ENCODE results near the gene MMP15.

MMP15 gene

DNA sequence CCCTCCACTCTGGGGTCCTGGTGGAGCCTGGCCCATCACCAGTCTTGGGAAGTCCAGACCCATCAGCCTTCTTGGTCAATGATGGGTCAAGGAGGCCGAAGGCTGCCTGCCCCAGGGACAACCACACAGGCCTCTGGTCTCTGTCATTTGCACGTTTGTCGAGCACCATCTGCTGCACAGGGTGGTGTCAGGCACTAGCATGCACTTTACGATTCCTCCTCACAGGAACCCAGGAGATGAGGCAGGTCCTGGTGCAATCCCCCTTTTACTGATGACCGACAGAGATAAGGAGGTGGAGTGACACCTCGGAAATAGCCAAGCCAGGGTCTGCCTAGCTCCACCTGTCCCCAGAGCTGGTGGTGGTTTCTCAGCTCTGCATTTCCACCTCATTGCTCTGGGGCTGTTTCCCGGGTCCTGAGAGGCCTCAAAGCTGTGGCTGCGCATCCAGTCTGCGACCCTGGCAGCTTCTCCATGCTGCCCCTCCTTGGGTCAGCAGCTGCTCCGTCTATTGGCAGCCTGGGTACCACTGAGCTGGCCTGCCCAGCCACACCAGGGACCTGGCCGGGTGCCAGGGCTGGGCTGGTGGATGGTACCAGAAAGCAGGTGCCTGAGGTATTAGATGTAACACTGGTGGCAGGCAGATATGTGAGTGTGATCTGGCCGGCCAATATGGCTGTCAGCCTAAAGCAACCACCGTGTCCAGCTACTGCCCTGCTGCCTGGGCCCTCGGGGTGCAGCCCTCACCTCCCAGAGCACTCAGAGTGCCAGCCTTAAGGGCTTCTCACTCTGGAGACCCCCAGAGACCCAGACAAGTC lies 10.0 kb downstream of the MMP15 start:
- no peak for DNase-seq (ENCODE audit: low spot score)

DNA sequence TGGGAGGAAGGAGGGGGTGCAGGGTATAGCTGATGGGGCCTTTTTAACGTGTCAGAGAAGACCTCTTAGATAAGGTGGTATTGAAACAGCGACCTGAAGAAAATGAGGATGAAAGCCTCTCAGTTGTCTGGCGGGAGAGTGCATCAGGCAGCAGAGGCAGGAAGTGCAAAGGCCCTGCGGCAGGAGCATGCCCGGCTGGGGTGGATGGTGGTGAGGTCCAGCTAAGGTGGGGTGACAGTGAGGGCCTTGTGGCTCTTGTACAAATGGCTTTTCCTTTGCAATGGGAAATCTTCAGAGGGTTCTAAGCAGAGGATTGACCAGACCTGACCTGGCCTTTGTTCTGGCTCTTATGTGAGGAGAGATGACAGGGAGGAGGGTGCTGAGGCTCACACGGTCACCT lies 11.4 kb downstream of the MMP15 start:
- DNase-seq (ENCODE audit: low spot score) = no peak

GRCh38 chr16:58037365-58038057 lies 12.0 kb downstream of the MMP15 start:
- DNase-seq (ENCODE audit: low spot score) = no peak

- DNase-seq (ENCODE audit: low spot score) = no peak
These were observed 12.7 kb downstream of the MMP15 start for GRCh38 chr16:58038219-58038641.

DNA sequence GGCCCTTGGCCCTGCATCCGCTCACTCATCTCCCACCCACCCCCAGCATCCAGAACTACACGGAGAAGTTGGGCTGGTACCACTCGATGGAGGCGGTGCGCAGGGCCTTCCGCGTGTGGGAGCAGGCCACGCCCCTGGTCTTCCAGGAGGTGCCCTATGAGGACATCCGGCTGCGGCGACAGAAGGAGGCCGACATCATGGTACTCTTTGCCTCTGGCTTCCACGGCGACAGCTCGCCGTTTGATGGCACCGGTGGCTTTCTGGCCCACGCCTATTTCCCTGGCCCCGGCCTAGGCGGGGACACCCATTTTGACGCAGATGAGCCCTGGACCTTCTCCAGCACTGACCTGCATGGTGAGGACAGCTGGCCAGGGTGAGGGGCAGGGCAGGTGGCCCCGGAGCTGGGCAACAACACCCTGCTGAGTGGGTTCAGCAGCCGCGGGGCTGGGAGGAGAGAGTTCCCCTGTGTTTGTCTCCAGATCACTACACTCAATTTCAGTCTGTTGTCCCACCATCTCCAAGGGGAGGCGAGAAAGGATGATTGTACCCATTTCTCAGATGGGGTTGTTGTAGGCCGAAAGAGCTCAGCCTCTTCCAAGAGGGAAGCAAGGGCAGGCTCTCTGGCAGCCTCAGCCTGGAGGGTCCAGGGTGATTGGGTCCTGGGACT lies 14.4 kb downstream of the MMP15 start:
- no peak for DNase-seq (ENCODE audit: low spot score)

- no peak for DNase-seq (ENCODE audit: low spot score)
These were observed 14.9 kb downstream of the MMP15 start for GRCh38 chr16:58040496-58040846.

- DNase-seq (ENCODE audit: low spot score) = no peak
These were observed 15.5 kb downstream of the MMP15 start for GRCh38 chr16:58040945-58041627.

GRCh38 chr16:58041628-58041955 lies 16.0 kb downstream of the MMP15 start:
- no peak for DNase-seq (ENCODE audit: low spot score)

DNA sequence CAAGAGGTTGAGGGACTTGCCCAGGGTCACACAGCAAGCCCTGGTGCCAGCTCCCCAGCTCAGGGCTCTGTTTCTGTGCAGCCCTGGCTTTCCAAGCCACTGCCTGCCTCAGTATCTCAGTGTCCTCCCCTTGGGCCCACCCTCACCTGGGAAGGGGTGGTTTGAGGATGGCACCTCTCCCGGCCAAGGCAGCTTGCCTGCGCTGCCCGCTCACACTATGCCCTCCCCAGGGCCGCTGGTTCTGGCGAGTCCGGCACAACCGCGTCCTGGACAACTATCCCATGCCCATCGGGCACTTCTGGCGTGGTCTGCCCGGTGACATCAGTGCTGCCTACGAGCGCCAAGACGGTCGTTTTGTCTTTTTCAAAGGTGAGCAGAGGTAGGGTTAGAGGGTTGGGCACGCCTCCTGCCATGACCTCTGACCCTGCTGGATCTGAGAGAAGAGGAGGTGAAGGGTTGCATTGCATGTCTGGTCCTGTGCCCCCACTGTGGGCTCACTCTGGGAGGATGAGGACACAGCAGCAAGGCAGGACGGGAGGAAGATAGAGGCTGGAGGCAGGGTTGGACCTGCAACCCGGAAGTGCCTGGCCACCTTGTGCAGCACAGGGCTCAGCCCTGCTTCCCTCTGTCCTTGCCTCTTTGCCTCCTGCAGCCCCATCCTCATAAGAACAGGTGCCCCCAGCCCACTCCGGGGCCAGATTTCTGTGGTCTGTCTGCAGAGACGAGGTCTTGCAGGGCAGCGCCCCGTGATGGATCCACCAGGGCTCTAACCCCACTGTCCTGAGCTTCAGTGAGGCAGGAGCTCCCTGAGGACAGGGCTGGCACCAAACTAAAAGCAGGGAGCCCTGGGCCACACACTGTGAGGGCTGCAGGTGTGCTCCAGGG lies 16.7 kb downstream of the MMP15 start:
- no peak for DNase-seq (ENCODE audit: low spot score)

GRCh38 chr16:58042886-58043515 lies 17.4 kb downstream of the MMP15 start:
- DNase-seq (ENCODE audit: low spot score) = no peak

GRCh38 chr16:58043571-58044155 lies 18.1 kb downstream of the MMP15 start:
- DNase-seq (ENCODE audit: low spot score) = no peak

GRCh38 chr16:58044266-58045019 lies 18.9 kb downstream of the MMP15 start:
- no peak for DNase-seq (ENCODE audit: low spot score)

- DNase-seq (ENCODE audit: low spot score) = no peak
These were observed 19.5 kb downstream of the MMP15 start for GRCh38 chr16:58045096-58045495.

DNA sequence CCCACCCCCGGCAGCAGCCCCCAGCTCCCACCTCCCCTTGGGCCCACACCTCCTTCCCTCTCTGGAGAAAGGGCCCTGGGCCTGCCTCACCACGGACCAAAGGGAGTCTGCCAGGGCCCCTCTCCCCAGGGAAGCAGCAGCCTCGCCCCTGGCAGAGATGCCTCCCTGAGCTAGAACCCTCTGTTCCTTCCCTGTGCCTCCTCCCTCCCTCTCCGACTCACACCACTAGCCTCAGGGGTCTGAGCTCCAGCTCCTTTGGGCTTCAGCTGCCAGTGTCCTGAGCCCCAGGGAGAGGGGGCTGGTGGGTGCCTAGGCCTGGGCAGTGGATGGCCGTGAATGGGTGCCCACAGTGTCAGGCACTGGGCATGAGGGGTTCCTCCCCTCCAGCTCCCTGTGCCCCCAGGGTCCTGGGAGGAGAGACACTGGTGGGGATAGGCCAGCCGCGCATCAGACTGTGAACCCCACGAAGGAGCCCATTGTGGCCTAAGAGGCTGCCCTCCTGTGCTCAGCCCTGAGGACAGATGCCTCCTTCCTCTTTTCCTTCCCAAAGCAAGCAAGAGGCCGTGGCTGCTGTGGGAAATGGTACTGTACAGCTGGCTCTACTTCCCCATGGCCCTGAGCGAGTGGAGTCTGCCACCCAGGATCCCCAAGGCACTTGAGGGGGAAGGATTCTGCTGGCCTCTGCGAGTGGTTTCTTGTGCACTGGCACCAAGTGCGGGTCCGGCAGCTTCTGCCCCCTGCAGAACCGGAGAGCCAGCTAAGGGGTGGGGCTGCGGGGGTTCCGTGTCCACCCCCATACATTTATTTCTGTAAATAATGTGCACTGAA lies 20.7 kb downstream of the MMP15 start:
- no peak for DNase-seq (ENCODE audit: low spot score)

DNA sequence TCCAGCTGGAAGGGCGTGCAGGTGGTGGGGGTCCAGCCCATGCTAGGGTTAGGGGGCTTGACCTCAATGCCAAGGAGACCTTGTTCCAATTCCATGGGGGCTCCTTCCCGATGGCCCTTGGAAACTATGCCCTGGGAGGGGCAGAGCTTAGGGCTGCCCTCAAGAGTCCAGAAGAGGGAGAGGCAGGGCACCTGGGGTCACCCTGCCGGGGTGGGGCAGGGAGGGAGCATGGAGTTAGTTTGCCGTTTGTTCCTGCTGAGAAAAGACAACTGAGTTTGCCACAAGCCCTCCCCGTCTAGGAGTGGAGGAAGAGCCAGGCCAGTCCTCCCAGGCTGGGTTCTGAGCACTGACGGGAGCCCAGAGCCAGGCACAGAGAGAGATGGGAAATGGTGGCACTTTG lies 21.4 kb downstream of the MMP15 start:
- DNase-seq (ENCODE audit: low spot score) = no peak

- DNase-seq (ENCODE audit: low spot score) = no peak
These were observed 22.2 kb downstream of the MMP15 start for GRCh38 chr16:58047557-58048348.

DNA sequence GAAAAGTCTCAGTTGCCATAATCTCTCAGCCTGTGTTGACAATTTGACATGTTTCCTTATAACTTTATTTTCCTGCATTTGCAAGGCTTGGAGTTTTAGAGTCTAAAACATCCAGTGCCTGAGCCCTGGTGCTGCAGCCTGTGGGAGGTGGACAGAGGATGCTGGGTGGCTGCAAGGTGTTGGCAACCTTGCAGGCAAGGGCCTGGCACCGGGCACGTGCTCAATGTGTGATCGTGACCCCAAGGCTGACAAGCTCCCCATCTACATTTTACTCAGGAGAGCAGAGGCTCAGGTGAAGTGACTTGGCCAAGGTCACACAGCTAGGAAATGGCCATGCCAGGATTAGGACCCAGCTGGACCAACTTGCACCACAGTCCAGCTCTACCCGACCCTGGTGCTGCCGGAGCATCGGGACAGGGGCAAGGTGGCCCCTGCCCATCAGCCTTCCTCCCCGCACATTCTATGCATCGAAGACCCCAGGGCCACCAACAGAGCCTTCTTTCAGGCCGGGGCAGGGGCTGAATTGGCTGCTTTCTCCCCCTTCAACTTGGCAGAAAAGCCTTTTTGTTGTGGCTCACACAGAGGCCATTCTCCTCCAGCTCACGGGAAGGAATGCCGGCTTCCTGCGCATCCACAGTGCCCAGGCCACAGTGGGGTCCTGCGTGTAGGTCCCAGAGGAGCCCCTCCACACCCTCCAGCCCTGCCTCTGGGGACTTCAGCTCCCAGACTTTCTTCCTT lies 23.1 kb downstream of the MMP15 start:
- DNase-seq (ENCODE audit: low spot score) = no peak

All from HuH-7 (cell line).